DND-41 (cell line): ENCODE results near the gene SLC22A7.

Source experiments
- CTCF ChIP-seq: IDR thresholded peaks from 2 replicates; pipeline ENCODE4 v1.5.1; 2012; ENCODE audit warnings: borderline replicate concordance, low read length, moderate library complexity, mild to moderate bottlenecking; ENCODE audit not compliant: poor library complexity, severe bottlenecking; ENCODE audit errors: extremely low read depth
- EZH2 ChIP-seq: IDR thresholded peaks from 3 replicates; pipeline ENCODE4 v1.6.1; 2012; ENCODE audit warnings: borderline replicate concordance, low read depth, mild to moderate bottlenecking, moderate library complexity, low read length, inconsistent platforms; ENCODE audit not compliant: severe bottlenecking

- TF ChIP-seq EZH2 (no peak), CTCF (no peak)
Measured at GRCh38 chr6:43274127-43274915, 23.7 kb upstream of the SLC22A7 start.
